Activated CD8-positive, alpha-beta T cell treated with anti-CD3 and anti-CD28 coated beads for 36 hours (primary cell): Measurements from ENCODE around the gene ZNF91. TPM values are rescaled to one million over a fixed set of nuclear protein-coding genes. Genes with fewer than 3 reads are reported as not detected.

Source experiments
- ATAC-seq: fragments of 200-7000 bp; cut with Tn5 transposase; one replicate; pipeline ENCODE4 v1.10.0; 2021; ENCODE audit warnings: mild to moderate bottlenecking, moderate library complexity
- CTCF ChIA-PET: fragments of 350-600 bp; sonication (Branson Sonifier 250); formaldehyde crosslinking; loops from one replicate; lab custom pipeline; 2021; ENCODE audit warnings: antibody characterized with exemption; lab: Charles Lee
- POLR2A ChIA-PET: fragments of 350-600 bp; sonication (Branson Sonifier 250); formaldehyde crosslinking; loops from one replicate; lab custom pipeline; 2021; ENCODE audit warnings: antibody characterized with exemption; lab: Charles Lee
- DNase-seq: peaks from one replicate; pipeline ENCODE4 v3.0.0-alpha.2; 2020
- H3K27ac Mint-ChIP-seq: one replicate; pipeline ENCODE4 v1.8.0; 2021; ENCODE audit warnings: mild to moderate bottlenecking, mixed read lengths
- H3K27me3 Mint-ChIP-seq: one replicate; pipeline ENCODE4 v1.8.0; 2021; ENCODE audit warnings: mixed read lengths
- H3K36me3 Mint-ChIP-seq: one replicate; pipeline ENCODE4 v1.8.0; 2021; ENCODE audit warnings: low read depth, mixed read lengths
- H3K4me1 Mint-ChIP-seq: one replicate; pipeline ENCODE4 v1.8.0; 2021; ENCODE audit warnings: low read depth, mixed read lengths
- H3K4me3 Mint-ChIP-seq: one replicate; pipeline ENCODE4 v1.8.0; 2021; ENCODE audit warnings: mild to moderate bottlenecking, moderate library complexity, mixed read lengths
- H3K9me3 Mint-ChIP-seq: one replicate; pipeline ENCODE4 v1.8.0; 2021; ENCODE audit warnings: mixed read lengths
- CTCF ChIP-seq: fragments of 200-600 bp; IDR thresholded peaks from one replicate; pipeline ENCODE4 v1.8.0; 2022; ENCODE audit warnings: antibody characterized with exemption, mild to moderate bottlenecking
- intact Hi-C: fragments of 100-400 bp; cut with micrococcal nuclease; formaldehyde crosslinking; loops from one replicate; pipeline ENCODE4 v1.10.0; 2022
- total RNA-seq, 2 experiments: library from RNA; stranded (reverse); gene quantifications; one replicate each; pipeline ENCODE4 v1.2.3, GENCODE V29; 2021

Gene ZNF91
- total RNA-seq, 2 experiments from 2014 or later = 35.8 to 38.2 TPM

DNA sequence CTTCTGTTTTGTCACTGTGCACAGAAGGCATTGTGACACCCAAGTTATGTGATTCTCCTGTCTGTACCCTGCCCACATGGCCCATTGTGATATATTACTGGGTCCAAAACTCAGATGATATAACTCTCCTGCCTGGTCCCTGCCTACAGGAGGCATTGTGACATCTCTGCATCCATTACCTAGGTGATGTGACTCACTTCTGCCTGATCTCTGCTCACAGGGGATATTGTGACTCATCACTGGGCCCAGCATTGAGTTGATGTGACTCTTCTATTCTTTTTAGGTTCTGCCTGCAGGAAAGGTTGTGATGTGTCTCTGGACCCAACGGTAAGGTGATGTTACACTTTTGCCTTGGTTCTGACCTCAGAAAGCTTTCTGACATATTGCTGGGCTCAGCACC lies 77.1 kb downstream of the ZNF91 start:
- POLR2A ChIA-PET = no interaction called here
- no peaks in the 10 kb centered on the region for H3K27me3 Mint-ChIP-seq
- no peak overlapping the region for H3K27ac Mint-ChIP-seq
- no peaks in the 10 kb centered on the region for H3K4me1 Mint-ChIP-seq
- peak; percentile 24 for DNase-seq
- H3K9me3 Mint-ChIP-seq = peaks cover 18% of the 10 kb centered on the region
- peak; percentile 77 for ATAC-seq
- no peaks in the 10 kb centered on the region for H3K36me3 Mint-ChIP-seq
- CTCF ChIA-PET = no interaction called here
- no peak for TF ChIP-seq CTCF
- intact Hi-C loops = no loop called here
- H3K4me3 Mint-ChIP-seq = no peak overlapping the region

DNA sequence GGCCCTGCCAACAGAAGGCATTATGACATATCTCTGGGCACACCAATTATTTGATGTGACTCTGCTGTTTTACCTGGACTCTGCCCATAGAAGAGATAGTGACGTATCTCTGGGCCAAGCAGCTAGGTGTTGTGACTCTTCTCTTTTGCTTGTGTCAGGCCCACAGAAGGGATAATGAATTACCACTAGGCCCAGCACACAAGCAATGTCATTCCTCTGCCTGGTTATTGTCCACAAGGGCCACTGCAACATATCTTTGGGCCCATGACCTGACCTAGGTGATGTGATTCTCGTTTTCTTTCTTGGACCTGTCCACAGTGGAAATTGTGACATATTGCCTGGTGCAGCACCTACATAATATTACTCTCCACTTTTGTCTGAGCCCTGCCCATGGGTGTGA lies 80.0 kb downstream of the ZNF91 start:
- Mint-ChIP-seq H3K4me3 (no peak overlapping the region), H3K27ac (no peak overlapping the region), H3K27me3 (no peaks in the 10 kb centered on the region), H3K36me3 (no peaks in the 10 kb centered on the region), H3K9me3 (peaks cover 10% of the 10 kb centered on the region), H3K4me1 (no peaks in the 10 kb centered on the region)
- ChIA-PET CTCF (no interaction called here), POLR2A (no interaction called here)
- no peak for ATAC-seq
- no peak for DNase-seq
- TF ChIP-seq CTCF = no peak
- intact Hi-C loops = no loop called here

DNA sequence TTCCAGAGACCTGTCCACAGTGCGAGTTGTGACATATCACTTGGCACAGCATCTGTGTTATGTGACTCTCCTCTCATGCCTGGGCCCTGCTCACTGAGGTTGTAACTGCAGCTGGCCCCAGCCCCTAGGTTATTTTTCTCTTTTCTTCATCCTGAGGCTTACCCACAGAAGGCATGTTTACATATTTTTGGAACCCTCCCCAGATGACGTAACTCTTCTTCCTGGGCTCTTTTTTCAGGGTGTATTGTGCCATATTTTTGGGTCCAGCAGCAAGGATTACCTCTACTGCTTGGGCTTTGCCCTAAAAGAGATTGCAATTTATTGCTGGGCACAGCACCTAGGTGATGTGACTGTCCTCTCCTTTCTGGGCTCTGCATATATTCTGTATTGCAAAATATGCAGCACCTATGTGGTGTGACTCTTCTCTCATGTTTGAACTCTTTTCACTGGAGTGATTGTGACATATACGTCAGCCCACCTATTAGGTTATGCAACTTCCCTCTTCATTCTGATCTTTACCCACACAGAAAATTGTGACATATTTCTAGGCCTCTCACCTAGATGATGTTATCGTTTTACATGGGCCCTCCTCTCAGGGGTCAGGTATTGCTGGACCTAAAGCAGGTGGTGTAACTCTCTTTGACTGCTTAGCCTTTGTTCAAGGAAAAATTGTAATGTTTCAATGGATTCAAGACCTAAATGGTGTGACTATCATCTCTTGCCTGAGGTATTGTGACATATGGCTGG lies 80.6 kb downstream of the ZNF91 start:
- H3K27ac Mint-ChIP-seq = no peak overlapping the region
- ChIA-PET CTCF (no interaction called here), POLR2A (no interaction called here)
- no peak for ATAC-seq
- H3K36me3 Mint-ChIP-seq = no peaks in the 10 kb centered on the region
- H3K4me3 Mint-ChIP-seq = no peak overlapping the region
- intact Hi-C loops = no loop called here
- H3K9me3 Mint-ChIP-seq = peaks cover 7% of the 10 kb centered on the region
- no peaks in the 10 kb centered on the region for H3K4me1 Mint-ChIP-seq
- no peak for TF ChIP-seq CTCF
- H3K27me3 Mint-ChIP-seq = no peaks in the 10 kb centered on the region
- DNase-seq = no peak

DNA sequence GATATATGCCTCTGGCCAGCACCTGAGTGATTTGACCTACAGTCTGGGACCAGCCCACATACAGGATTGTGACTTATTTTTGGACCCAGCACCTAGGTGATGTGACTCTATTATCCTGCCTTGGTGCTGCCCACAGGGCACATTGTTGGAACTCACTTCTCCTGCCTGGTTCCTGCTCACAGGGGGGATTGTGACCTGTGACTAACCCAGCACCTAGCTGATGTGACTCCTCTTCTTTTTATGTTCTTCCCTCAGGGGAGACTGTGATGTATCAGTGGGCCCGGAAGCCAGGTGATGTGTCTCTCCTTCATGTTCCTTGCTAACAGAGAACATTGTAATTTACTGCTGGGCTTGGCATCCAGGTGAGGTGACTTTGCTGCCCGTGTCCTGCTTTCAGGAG lies 82.1 kb downstream of the ZNF91 start:
- intact Hi-C loops = no loop called here
- peaks cover 7% of the 10 kb centered on the region for H3K9me3 Mint-ChIP-seq
- H3K27me3 Mint-ChIP-seq = no peaks in the 10 kb centered on the region
- POLR2A ChIA-PET = no interaction called here
- no peak for TF ChIP-seq CTCF
- DNase-seq (no peak), ATAC-seq (no peak)
- CTCF ChIA-PET = no interaction called here
- H3K27ac Mint-ChIP-seq = no peak overlapping the region
- no peaks in the 10 kb centered on the region for H3K36me3 Mint-ChIP-seq
- H3K4me3 Mint-ChIP-seq = no peak overlapping the region
- H3K4me1 Mint-ChIP-seq = no peaks in the 10 kb centered on the region

DNA sequence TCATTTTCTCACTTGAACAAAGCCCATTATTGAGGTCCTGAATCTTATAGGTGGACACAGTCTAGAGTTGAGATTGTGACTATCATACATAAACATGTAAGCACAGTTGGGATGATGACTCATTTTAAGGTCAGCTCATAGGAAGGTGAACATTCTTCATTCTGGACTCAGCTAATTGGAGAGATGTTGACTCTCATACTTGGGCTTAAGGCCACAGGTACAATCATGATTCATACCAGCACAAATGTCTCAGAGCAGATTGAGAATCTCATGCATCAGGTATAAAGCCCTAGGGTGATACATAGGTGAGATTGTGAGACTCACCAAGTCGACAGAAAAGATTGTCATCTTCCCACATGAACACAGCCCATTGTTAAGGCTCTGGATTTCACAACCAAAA lies 82.8 kb downstream of the ZNF91 start:
- H3K4me3 Mint-ChIP-seq = no peak overlapping the region
- no peaks in the 10 kb centered on the region for H3K36me3 Mint-ChIP-seq
- ATAC-seq = no peak
- peaks cover 4% of the 10 kb centered on the region for H3K9me3 Mint-ChIP-seq
- H3K27ac Mint-ChIP-seq = no peak overlapping the region
- no peak for DNase-seq
- ChIA-PET CTCF (no interaction called here), POLR2A (no interaction called here)
- TF ChIP-seq CTCF = no peak
- H3K4me1 Mint-ChIP-seq = no peaks in the 10 kb centered on the region
- no peaks in the 10 kb centered on the region for H3K27me3 Mint-ChIP-seq
- intact Hi-C loops = no loop called here
